Measurements from ENCODE around the gene EFNA4. TPM values are rescaled to one million over a fixed set of nuclear protein-coding genes. Genes with fewer than 3 reads are reported as not detected.

The EFNA4 gene
- total and polyA plus RNA-seq, 2 of the 8 experiments (the other 6 are each of a cell fraction or from before 2014, with no cell fraction given) = 21.9 to 23.9 TPM

GRCh38 chr1:155104605-155105534 is 41.3 kb downstream of the EFNA4 start:
- H3K27me3 ChIP-seq (replicated peaks in 1 of 4; ENCODE audit: control insufficient read depth in 3 of 4, extremely low read depth in 1 of 4, insufficient read depth in 3 of 4, low read length in 3 of 4) = no peaks in the 10 kb centered on the region
- no peak for DNase-seq (ENCODE audit: low read depth in 1 of 2, low spot score in 2 of 2)
- no peak overlapping the region for H3K4ac ChIP-seq (replicated peaks; ENCODE audit: insufficient read length, low read depth, low read length)
- no peaks in the 10 kb centered on the region for H3K79me1 ChIP-seq (ENCODE audit: low read depth, low read length)
- H2AK5ac ChIP-seq (ENCODE audit: low read depth, low read length) = no peak overlapping the region
- FAIRE-seq = no peak
- H2BK5ac ChIP-seq (ENCODE audit: low read depth, low read length) = no peak overlapping the region
- H3K23ac ChIP-seq (ENCODE audit: insufficient read length) = no peak overlapping the region
- no peak overlapping the region for H2BK120ac ChIP-seq (replicated peaks; ENCODE audit: low read depth, low read length)
- H3K56ac ChIP-seq (replicated peaks; ENCODE audit: insufficient read length, low read depth, low read length) = no peak overlapping the region
- H3K4me2 ChIP-seq (ENCODE audit: insufficient read depth in 1 of 2, low read depth in 2 of 2, low read length in 2 of 2) = no peak overlapping the region
- no peak overlapping the region for H4K8ac ChIP-seq (ENCODE audit: extremely low read depth, insufficient read depth, low read length)
- 87% methylated on average over 7 of the region's 7 CpGs; no CpG with 5 or more reads in 1 of the 2 experiments for WGBS, 2 experiments (ENCODE audit: extremely low coverage in 1 of 2, insufficient coverage in 1 of 2, insufficient read length in 1 of 2, insufficient replicate concordance in 2 of 2, low coverage in 1 of 2, low lambda C conversion rate in 2 of 2, missing lambda C conversion rate in 1 of 2)
- H3K18ac ChIP-seq (ENCODE audit: extremely low read depth, low read length) = no peak overlapping the region
- H3K4me3 ChIP-seq (ENCODE audit: extremely low read depth in 1 of 4, insufficient read depth in 2 of 4, low read depth in 3 of 4, low read length in 4 of 4) = no peak overlapping the region
- no peaks in the 10 kb centered on the region for H3K9me3 ChIP-seq (ENCODE audit: insufficient read depth in 2 of 2, low read depth in 1 of 2, low read length in 1 of 2)
- no peak overlapping the region for H4K5ac ChIP-seq (ENCODE audit: insufficient read length, low read depth, low read length)
- no peak overlapping the region for H4K91ac ChIP-seq (replicated peaks; ENCODE audit: insufficient read length, low read length)
- no peak overlapping the region for H2BK12ac ChIP-seq (ENCODE audit: low read depth, low read length)
- no peak overlapping the region for H3K14ac ChIP-seq (ENCODE audit: insufficient read length)
- H2BK15ac ChIP-seq (ENCODE audit: low read length) = no peak overlapping the region
- H3K23me2 ChIP-seq (ENCODE audit: low read depth, low read length) = no peaks in the 10 kb centered on the region
- ChIA-PET POLR2A (ENCODE audit: partially characterized antibody) (interaction anchor here (0.5 kb wide), 1 partner anchor 180 kb away, joined by 4 read pairs; no protein-coding TSS in a partner anchor), CTCF (ENCODE audit: partially characterized antibody) (interaction anchor here (0.6 to 2.9 kb wide), 5 partner anchors 13 to 70 kb away, joined by 3 to 12 read pairs (median 4); partner anchors contain the start of gene KRTCAP2)
- no peak for TF ChIP-seq RFX5 (IDR thresholded peaks at IDR 0.05; ENCODE audit: borderline replicate concordance, low read depth, low read length)
- peaks cover 0 to 4% of the 10 kb centered on the region in 2 experiments for H4K20me1 ChIP-seq (replicated peaks in 1 of 2; ENCODE audit: control insufficient read depth in 1 of 2, insufficient read depth in 2 of 2, low read length in 2 of 2)
- no peaks in the 10 kb centered on the region for H3K4me1 ChIP-seq (replicated peaks in 1 of 4; ENCODE audit: control insufficient read depth in 3 of 4, insufficient read depth in 4 of 4, low read length in 3 of 4)
- H2AFZ ChIP-seq (ENCODE audit: low read length) = no peak overlapping the region
- no peaks in the 10 kb centered on the region for H3K79me2 ChIP-seq (ENCODE audit: control insufficient read depth in 1 of 2, insufficient read depth in 2 of 2, low read length in 2 of 2)
- H3K36me3 ChIP-seq (ENCODE audit: control insufficient read depth in 2 of 4, insufficient read depth in 4 of 4, low read length in 3 of 4) = no peaks in the 10 kb centered on the region
- no peak overlapping the region for H3K27ac ChIP-seq (ENCODE audit: low read depth, low read length)
- H2BK20ac ChIP-seq (ENCODE audit: low read length) = no peak overlapping the region
- no peak overlapping the region for H3K9ac ChIP-seq (replicated peaks in 1 of 4; ENCODE audit: extremely low read depth in 1 of 4, low read depth in 3 of 4, low read length in 3 of 4)

Measured in H1 (cell line).